HFF-Myc (cell line): Measurements from ENCODE around the gene AAGAB.

ENCODE experiments used
- DNase-seq: peaks from one replicate; pipeline ENCODE4 v3.0.0-alpha.2; 2011; ENCODE audit warnings: low read depth; ENCODE audit errors: extremely low read depth
- H3K4me3 ChIP-seq: replicated peaks from 2 replicates; pipeline ENCODE4 v1.5.1; 2011; ENCODE audit warnings: low read depth, mild to moderate bottlenecking, control low read depth, low read length
- TF ChIP-seq, protein P1 (sequence below): IDR thresholded peaks from 2 replicates; pipeline ENCODE4 v1.5.1; 2012; ENCODE audit warnings: mild to moderate bottlenecking, low read depth, low read length, control low read depth; ENCODE audit errors: missing control alignments

AAGAB gene

DNA sequence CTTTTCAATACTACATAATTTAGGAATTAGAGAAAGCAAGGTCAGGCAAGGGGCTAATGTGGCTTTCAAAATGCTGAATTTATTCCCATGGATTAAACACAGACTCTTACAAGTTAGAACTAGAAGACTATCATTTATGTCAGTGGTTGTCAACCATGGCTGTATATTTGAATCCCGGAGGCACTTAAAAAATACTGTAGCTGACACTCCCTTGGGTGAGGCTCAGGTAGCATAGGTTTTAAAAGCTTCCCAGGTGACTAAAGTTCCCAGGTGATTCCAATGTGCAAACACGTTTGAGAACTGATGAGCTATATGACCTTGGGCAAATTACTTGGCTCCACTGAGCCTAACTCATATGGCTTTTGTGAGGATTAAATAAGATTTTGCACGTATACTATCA, 29.6 kb downstream of the AAGAB start:
- no peak for DNase-seq
- TF ChIP-seq, protein P1, sequence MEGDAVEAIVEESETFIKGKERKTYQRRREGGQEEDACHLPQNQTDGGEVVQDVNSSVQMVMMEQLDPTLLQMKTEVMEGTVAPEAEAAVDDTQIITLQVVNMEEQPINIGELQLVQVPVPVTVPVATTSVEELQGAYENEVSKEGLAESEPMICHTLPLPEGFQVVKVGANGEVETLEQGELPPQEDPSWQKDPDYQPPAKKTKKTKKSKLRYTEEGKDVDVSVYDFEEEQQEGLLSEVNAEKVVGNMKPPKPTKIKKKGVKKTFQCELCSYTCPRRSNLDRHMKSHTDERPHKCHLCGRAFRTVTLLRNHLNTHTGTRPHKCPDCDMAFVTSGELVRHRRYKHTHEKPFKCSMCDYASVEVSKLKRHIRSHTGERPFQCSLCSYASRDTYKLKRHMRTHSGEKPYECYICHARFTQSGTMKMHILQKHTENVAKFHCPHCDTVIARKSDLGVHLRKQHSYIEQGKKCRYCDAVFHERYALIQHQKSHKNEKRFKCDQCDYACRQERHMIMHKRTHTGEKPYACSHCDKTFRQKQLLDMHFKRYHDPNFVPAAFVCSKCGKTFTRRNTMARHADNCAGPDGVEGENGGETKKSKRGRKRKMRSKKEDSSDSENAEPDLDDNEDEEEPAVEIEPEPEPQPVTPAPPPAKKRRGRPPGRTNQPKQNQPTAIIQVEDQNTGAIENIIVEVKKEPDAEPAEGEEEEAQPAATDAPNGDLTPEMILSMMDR = no peak

DNA sequence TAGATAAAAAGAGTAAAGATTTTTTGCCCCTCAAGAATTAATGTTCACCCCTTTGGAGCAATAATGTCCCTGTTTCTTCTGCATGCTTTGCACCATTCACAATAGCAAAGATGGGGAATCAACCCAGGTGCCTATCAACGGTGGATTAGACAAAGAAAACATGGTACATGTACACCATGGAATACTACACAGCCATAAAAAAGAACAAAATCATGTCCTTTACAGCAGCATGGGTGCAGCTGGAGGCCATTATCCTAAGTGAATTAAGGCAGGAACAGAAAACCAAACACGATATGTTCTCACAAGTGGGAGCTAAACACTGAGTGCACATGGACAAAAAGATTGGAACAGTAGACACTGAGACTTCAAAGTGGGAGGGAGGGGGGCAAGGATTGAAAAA, 35.2 kb downstream of the AAGAB start:
- TF ChIP-seq, protein P1 = no peak
- DNase-seq = no peak
- H3K4me3 ChIP-seq = no peak overlapping the region

More for the DNA sequence above, 29.6 kb downstream of the AAGAB start:
- no peak overlapping the region for H3K4me3 ChIP-seq

- TF ChIP-seq, protein P1 = no peak
- DNase-seq = no peak
- no peak overlapping the region for H3K4me3 ChIP-seq
Measured at GRCh38 chr15:67218428-67218827, 36.0 kb downstream of the AAGAB start.

DNA sequence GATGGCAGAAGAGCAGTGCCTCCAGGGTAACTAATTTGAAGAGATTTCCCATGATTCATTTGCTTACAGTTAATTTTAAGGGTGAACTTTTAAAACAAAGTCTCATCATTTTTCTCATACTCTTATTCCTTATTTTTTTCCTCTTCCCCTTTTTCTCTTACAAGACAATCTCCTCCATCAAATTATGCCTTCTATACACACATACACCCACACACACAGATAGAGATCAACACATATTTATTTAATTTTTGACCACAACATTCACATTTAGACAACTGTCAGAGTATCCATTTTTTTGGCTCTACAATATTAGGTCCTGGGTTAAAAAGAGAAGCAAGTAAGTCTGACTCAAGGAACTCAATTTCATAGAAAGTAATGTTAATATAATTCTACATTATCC, 37.6 kb downstream of the AAGAB start:
- no peak for DNase-seq
- no peak overlapping the region for H3K4me3 ChIP-seq
- TF ChIP-seq, protein P1 = no peak

GRCh38 chr15:67215102-67215501, 39.4 kb downstream of the AAGAB start:
- TF ChIP-seq, protein P1 = no peak
- no peak overlapping the region for H3K4me3 ChIP-seq
- DNase-seq = no peak

DNA sequence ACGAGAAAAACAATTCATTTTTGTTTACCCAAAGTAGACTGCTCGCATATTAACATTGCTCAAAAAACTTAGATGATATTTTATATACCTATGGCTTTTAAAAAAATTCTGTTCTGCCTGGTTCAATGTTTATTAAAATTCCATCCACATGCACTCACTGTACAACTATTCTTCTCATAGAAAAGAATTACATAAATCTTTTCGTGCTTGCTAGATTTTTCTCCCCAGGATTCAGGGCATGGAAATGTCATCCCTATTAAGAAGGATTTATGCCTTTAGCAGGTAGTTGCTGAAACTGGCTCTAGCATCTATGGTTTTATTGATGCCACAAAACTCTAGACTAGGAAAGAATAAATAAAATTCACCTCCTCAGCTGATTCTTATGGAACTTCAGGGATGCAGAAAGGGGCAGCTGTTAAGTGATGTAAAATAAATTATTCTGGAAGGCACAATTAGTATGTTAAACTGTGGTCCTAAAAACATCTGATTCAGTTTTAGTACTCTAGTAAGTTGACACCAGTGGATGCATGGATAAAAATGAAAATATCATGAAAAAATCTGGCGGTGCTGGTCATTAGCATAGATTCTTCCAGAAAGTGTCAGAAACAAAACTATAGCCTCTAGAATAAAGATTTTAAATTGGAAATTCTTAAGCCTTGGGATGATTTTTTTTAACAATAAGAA, 41.6 kb downstream of the AAGAB start:
- TF ChIP-seq, protein P1 = no peak

DNA sequence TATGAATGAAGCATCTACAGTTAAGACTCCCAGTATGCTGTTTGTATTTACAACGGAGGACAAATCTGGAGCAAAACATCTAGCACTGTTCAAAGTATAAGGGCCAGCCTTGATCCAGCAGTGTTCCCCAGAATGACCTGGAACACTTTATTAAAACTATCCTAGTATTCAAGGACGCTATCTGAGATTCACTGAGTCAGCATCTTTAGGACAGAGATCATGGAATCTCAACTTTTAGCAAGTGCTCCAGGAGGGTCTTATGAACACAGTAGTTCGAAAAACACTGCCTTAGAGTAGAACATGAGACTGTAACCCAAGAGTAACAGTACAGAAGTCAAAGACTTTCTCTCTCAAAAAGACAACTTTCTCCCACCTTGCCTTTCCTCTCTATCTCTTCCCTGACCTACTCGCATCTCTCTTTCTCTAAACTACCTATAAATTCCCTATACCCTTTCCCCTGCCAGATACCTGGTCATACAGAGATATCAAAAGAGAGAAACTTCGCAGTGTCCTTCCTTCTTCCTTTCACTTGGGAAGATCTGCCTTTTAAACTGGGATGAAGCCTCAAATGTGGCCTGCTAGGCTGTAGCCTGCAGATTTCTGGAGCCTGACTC, 43.8 kb downstream of the AAGAB start:
- DNase-seq = no peak
- H3K4me3 ChIP-seq = no peak overlapping the region
- TF ChIP-seq, protein P1 = no peak

More for the DNA sequence above, 41.6 kb downstream of the AAGAB start:
- DNase-seq = no peak
- H3K4me3 ChIP-seq = no peak overlapping the region
